Endodermal cell (in vitro differentiated cells): Measurements from ENCODE around the gene TTLL1. TPM values are rescaled to one million over a fixed set of nuclear protein-coding genes. Genes with fewer than 3 reads are reported as not detected.
A peak's percentile ranks its signal among the peaks of the same experiment; 100 is the strongest.

Experiments
- DNase-seq: peaks from one replicate; pipeline ENCODE4 v3.0.0-alpha.2; 2017
- H3K27ac ChIP-seq: 2 replicates; pipeline ENCODE4 v1.5.1; 2013; ENCODE audit warnings: mild to moderate bottlenecking, low read depth, low read length, moderate library complexity
- H3K27me3 ChIP-seq: 2 replicates; pipeline ENCODE4 v1.6.1; 2013; ENCODE audit warnings: mild to moderate bottlenecking, low read length, moderate library complexity; ENCODE audit not compliant: insufficient read depth, control insufficient read depth, poor library complexity, severe bottlenecking
- H3K36me3 ChIP-seq: 2 replicates; pipeline ENCODE4 v1.7.0; 2013; ENCODE audit warnings: mild to moderate bottlenecking, low read length, moderate library complexity; ENCODE audit not compliant: control insufficient read depth, insufficient read depth
- H3K4me1 ChIP-seq: one replicate; pipeline ENCODE4 v1.7.0; 2013; ENCODE audit warnings: low read length; ENCODE audit not compliant: control insufficient read depth, insufficient read depth
- H3K4me3 ChIP-seq: 2 replicates; pipeline ENCODE4 v1.5.1; 2013; ENCODE audit warnings: mild to moderate bottlenecking, low read length, moderate library complexity
- H3K9ac ChIP-seq: 2 replicates; pipeline ENCODE4 v1.6.1; 2013; ENCODE audit warnings: mild to moderate bottlenecking, low read length, moderate library complexity; ENCODE audit not compliant: poor library complexity, severe bottlenecking; ENCODE audit errors: extremely low read depth
- H3K9me3 ChIP-seq: 2 replicates; pipeline ENCODE4 v1.6.1; 2013; ENCODE audit warnings: mild to moderate bottlenecking, low read length, moderate library complexity; ENCODE audit not compliant: control insufficient read depth
- H3K27ac Mint-ChIP-seq: 2 replicates; pipeline ENCODE4 v1.8.0; 2020; ENCODE audit warnings: mixed read lengths
- H3K27me3 Mint-ChIP-seq: 2 replicates; pipeline ENCODE4 v1.8.0; 2021; ENCODE audit warnings: mild to moderate bottlenecking, mixed read lengths; ENCODE audit not compliant: insufficient read depth
- H3K36me3 Mint-ChIP-seq: 2 replicates; pipeline ENCODE4 v1.8.0; 2020; ENCODE audit warnings: low read depth, mixed read lengths
- H3K4me1 Mint-ChIP-seq: 2 replicates; pipeline ENCODE4 v1.8.0; 2020; ENCODE audit warnings: mixed read lengths
- H3K4me3 Mint-ChIP-seq: 2 replicates; pipeline ENCODE4 v1.8.0; 2020; ENCODE audit warnings: mild to moderate bottlenecking, moderate library complexity, mixed read lengths
- H3K9me3 Mint-ChIP-seq: 2 replicates; pipeline ENCODE4 v1.8.0; 2020; ENCODE audit warnings: mild to moderate bottlenecking, mixed read lengths
- CTCF ChIP-seq: fragments of 200-600 bp; sonication (generic); conservative IDR thresholded peaks from 2 replicates; pipeline ENCODE4 v1.5.0; 2021; ENCODE audit warnings: antibody characterized with exemption, mild to moderate bottlenecking
- WGBS, 2 experiments: methylation state at CpG; one replicate each; pipeline versions ENCODE4 v1.1.5 to v1.1.7; 2013; ENCODE audit warnings: missing lambda C conversion rate in 2 of 2, mixed read lengths in 1 of 2; ENCODE audit not compliant: insufficient coverage in 1 of 2, insufficient read length in 1 of 2; 5-methylcytosine and 5-hydroxymethylcytosine counted together
- total RNA-seq, 2 donors: library from RNA; stranded (reverse); fragmentation: NEBNext Ultra II Directional in 1 of 2; extraction: Animal tissue kit (Norgen Biotek cat#: 25700) in 1 of 2; gene quantifications; 2 replicates in 1 of 2; 3 replicates in 1 of 2; pipeline ENCODE4 v1.2.1, GENCODE V29; 2021

Gene TTLL1
- total RNA-seq, 2 donors from 2014 or later: 6.9 to 10.4 TPM

GRCh38 chr22:43006753-43007152 lies 82.4 kb downstream of the TTLL1 start:
- H3K9me3 Mint-ChIP-seq: no peaks in the 10 kb centered on the region
- no peak for TF ChIP-seq CTCF
- no peak overlapping the region for H3K4me3 Mint-ChIP-seq
- DNase-seq: no peak
- H3K27ac Mint-ChIP-seq: peak overlapping the region; percentile 25
- peaks cover 50% of the 10 kb centered on the region for H3K4me1 Mint-ChIP-seq
- H3K36me3 Mint-ChIP-seq: peaks cover 3% of the 10 kb centered on the region
- no peak overlapping the region for H3K9ac ChIP-seq
- no peaks in the 10 kb centered on the region for H3K27me3 Mint-ChIP-seq
- WGBS, 2 experiments: 95 to 97% methylated on average over 5 to 7 of the region's 7 CpGs
- no peak overlapping the region for H3K4me3 ChIP-seq
- H3K36me3 ChIP-seq: no peaks in the 10 kb centered on the region
- H3K27ac ChIP-seq: no peak overlapping the region
- H3K9me3 ChIP-seq: no peaks in the 10 kb centered on the region
- H3K27me3 ChIP-seq: no peaks in the 10 kb centered on the region
- peaks cover 17% of the 10 kb centered on the region for H3K4me1 ChIP-seq

- Mint-ChIP-seq H3K36me3 (peaks cover 3% of the 10 kb centered on the region), H3K4me1 (peaks cover 57% of the 10 kb centered on the region), H3K27ac (no peak overlapping the region), H3K9me3 (no peaks in the 10 kb centered on the region), H3K27me3 (no peaks in the 10 kb centered on the region), H3K4me3 (no peak overlapping the region)
- H3K27me3 ChIP-seq: no peaks in the 10 kb centered on the region
- DNase-seq: no peak
- no peaks in the 10 kb centered on the region for H3K36me3 ChIP-seq
- H3K4me3 ChIP-seq: no peak overlapping the region
- peaks cover 17% of the 10 kb centered on the region for H3K4me1 ChIP-seq
- WGBS, 2 experiments: 95 to 98% methylated on average over 5 of the region's 5 CpGs
- H3K9me3 ChIP-seq: no peaks in the 10 kb centered on the region
- H3K27ac ChIP-seq: no peak overlapping the region
- H3K9ac ChIP-seq: no peak overlapping the region
- TF ChIP-seq CTCF: no peak
These were observed 83.1 kb downstream of the TTLL1 start for GRCh38 chr22:43006016-43006505.

- Histone ChIP-seq H3K9me3 (no peaks in the 10 kb centered on the region), H3K9ac (no peak overlapping the region), H3K27me3 (no peaks in the 10 kb centered on the region), H3K4me3 (no peak overlapping the region), H3K36me3 (no peaks in the 10 kb centered on the region), H3K27ac (no peak overlapping the region), H3K4me1 (peaks cover 17% of the 10 kb centered on the region)
- no peak overlapping the region for H3K4me3 Mint-ChIP-seq
- peaks cover 62% of the 10 kb centered on the region for H3K4me1 Mint-ChIP-seq
- H3K36me3 Mint-ChIP-seq: peaks cover 3% of the 10 kb centered on the region
- peak overlapping the region; percentile 65 for H3K27ac Mint-ChIP-seq
- no peak for TF ChIP-seq CTCF
- H3K9me3 Mint-ChIP-seq: no peaks in the 10 kb centered on the region
- no peaks in the 10 kb centered on the region for H3K27me3 Mint-ChIP-seq
- DNase-seq: no peak
- WGBS, 2 experiments: 41 to 56% methylated on average over 2 of the region's 2 CpGs
These were observed 84.1 kb downstream of the TTLL1 start for GRCh38 chr22:43005106-43005505.
